ENCODE results near the gene FOSL2.

FOSL2 gene

GRCh38 chr2:28453396-28453795, 60.7 kb downstream of the FOSL2 start:
- no peak for DNase-seq

GRCh38 chr2:28454016-28454930, 61.6 kb downstream of the FOSL2 start:
- DNase-seq = no peak

- no peak for DNase-seq
Measured at GRCh38 chr2:28457237-28457636, 64.6 kb downstream of the FOSL2 start.

- DNase-seq = no peak
Measured at GRCh38 chr2:28461056-28461455, 68.4 kb downstream of the FOSL2 start.

GRCh38 chr2:28462122-28462521, 69.5 kb downstream of the FOSL2 start:
- DNase-seq = no peak

- DNase-seq = no peak
Measured at GRCh38 chr2:28463211-28463816, 70.7 kb downstream of the FOSL2 start.

- DNase-seq = no peak
Measured at GRCh38 chr2:28463893-28464292, 71.2 kb downstream of the FOSL2 start.

GRCh38 chr2:28465148-28465885, 72.7 kb downstream of the FOSL2 start:
- DNase-seq = no peak
